ENCODE data around the gene KLF12.

KLF12 gene

DNA sequence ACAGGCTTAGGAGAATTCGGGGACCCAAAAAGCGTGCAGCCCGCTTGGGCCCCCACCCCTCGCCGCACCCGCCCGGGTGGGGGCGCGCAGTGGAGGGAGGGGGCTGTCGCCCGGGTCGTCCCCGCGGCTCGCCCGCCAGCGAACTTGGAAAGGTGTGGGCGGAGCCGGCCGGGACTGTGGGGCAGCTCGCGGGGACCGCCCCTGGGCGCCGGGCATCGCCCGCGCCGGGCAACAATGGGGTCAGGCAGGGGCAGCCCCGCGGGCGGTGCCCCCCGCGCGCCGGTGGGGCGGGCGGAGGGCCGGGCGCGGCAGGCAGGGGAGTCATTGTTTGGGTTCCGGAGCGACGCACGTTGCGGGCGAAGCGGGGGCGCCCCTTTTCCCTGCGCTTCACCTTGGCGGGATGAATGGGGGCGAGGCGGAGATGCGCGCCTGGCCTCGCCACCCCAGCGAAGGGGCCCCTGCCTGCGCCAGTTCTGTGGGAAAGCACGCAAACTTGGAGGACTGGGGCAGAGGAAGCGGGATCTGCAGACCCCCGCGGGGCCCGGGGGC lies 647 bp upstream of the KLF12 start:
- peak; percentile 59 for DNase-seq

DNA sequence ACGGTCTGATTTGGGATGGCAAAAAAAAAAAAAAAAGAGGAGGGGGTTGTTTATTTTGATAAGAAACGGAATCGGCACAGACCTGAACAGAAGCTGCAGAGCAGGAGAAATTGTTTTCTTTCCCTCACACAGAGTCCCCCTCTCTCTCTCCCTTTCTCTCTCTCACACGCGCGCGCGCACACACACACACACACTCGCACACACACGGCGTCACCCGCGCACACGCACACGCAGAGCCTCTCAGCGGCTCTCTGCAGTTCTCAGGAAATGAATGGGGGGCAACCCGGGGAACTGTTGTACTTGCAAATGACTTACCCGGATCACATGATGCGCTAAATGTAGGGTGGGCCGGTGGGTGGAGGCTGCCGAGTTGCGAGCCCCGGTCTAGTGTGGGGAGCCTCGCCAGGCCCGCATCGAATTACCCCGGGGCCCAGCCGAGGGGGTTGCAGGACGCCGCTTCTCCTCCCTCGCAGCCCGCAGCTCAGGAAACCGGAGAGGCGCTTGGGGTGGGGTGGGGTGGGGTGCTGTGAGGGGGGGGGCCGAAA lies 475 bp downstream of the KLF12 start:
- peak; percentile 94 for DNase-seq

DNA sequence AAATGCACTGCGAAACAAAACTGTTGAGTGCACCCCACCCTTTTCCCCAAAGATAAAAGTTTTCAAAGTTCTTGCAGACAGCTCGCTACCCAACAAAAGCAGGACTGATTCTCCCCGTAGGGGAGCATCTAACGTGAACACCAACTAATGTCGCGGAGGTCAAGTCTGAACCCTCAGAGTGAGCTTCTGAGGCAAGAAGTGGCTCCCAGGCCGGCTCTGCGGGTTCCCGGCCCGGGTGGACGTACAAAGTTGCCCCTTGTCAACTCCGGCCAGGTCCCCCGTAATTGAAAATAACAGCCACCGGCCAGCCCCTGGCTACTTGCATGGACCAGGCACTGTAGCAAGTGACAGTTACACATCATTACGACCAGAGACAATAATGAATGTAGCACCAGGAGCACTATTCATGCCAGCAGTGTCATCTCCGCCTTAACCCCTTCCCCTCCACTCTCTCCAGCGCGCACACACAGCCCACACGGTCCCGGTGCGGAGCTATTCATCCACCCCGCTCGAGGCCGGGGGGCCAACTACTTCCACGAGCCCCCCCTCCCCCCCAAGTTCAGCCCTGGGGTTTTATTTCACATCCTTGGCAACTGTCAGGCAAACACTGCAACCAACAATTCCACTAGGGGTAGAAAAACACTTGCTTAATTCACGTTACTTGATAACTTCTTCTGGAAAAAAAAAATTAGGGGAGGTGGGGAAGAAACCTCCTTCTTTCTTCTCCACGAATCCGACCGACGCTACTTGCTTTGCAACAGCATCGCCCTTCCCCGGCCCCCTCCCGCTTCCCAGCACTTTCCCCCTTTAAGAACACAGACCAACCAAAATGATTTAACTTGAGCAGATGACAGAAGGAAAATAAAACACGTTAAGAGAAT lies 1.2 kb downstream of the KLF12 start:
- peak; percentile 36 for DNase-seq

DNA sequence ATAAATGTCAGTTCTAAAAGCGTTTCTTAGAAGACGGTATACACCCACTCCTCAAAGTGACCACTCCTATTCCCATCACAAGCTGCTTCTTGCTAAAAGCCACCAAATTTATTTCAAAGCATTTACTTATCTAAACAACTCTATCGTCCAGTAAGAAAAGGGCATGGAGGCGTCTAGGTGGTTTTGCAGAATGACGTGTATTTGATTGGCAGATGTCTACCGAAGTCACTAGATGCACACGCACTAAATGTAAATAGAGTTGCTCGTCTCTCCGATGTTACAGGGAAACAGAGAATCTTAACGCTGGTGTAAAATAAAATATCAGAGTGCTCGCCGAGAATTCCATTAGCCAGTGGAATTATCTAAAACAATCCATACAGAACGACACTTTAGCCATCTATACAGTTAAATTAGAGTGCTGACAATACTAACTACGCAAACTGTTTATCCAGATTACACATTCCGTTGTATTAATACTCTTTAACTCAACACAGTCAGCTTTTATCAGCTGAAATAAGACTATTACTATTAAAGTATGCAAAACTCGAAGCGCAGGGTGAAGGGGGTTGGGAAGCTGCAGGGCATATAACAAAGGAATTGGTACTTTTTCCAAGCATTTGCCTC lies 1.9 kb downstream of the KLF12 start:
- peak; percentile 48 for DNase-seq

GRCh38 chr13:74131227-74131626 lies 3.0 kb downstream of the KLF12 start:
- DNase-seq = no peak

DNA sequence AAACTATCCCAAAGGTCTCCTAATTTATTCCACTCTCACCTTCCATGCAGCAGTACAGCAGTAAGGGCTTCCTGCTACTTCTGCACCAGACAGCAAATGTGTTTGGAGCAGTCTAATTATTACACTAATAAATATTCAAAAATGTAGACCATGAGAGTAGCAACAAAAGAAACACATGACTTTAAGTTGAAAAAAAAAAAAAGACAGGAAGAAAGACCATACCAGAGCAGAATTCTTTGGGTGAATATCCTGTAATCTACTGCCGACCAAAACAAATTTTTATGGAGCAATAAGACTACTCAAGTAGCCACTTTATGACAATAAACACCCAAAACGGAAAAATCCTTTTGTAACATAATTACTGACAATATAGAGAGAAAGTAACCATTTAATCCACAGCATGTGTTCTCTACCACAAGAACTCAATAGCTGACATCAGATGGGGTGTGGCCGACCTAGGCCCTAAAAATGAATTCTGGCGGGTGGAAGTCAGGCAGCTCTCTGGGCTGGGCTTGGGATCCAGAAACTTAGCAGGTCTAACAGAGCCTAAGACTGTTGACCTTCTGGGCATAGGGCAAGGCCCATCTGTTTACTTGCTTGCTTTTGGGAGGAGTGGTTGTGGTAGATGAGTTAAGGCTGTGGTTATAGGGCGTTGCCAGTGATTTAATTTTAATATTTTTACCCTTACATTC lies 4.6 kb downstream of the KLF12 start:
- DNase-seq = peak; percentile 9

DNA sequence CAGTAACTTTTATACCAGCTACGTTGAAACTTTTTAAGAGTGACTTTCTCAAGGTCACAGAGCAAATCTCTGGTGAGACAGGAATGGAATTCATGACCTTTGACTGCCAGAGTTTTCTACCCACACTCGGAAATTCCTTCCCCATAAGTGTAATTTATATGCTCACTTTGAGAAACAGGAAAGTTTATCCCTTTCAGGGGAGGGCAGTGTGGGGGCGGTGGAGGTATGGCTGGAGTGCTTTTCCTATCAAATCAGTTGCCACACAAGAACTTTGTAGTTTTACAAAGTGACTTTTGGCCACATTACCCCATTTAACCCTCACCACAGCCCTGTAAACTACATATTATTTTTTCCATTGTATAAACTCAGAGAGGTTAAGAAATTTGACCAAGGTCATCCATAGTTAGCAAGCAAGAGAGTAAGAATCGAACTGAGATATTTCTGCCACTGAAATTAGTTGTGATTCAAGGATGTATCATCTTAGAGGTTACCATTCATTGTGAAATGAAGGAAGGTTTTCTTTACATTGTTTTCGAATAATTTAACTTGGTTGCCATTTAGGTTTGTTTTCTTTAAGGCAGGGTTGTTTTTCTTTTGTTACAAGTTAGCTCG lies 5.9 kb downstream of the KLF12 start:
- no peak for DNase-seq

DNA sequence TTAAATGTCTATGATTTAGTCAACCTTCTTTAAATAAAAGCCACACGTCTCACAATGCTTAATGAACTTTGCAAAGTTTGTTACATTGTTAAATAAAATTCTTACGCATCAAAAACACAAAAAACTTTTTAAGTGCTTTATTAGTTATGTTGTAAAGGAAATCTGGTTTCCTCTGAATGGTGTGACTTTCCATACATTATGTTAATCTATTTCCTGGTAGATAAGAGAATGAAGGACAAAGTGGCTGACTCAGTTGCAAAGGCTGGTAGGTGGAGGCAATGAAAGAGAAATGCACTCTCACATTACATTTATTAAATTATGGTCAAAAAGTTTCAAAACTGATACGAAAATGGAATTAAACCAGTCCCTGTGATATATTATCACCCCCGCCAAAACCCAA lies 15.9 kb downstream of the KLF12 start:
- DNase-seq = no peak

DNA sequence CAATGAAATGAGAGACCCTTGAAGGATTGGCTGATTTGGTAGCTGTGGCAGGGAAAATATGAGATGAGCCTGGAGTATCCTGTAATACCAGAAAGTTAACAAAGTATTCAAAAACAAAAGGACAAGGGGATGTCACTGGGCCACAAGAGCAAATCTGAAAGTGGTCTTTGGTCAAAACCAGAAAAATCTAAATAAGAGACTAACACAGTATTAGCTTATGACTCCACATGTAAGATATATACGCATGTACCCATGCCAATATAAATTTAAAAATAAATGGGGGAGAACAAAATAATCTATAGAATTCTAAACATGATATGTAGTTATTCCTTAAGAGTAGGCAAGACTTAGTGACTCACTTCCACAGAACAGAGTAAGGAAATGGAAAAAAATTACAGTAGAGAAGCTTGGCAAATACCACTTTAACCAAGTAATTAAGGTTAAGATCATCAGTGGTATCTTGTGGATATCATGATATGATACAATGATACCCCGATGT lies 16.9 kb downstream of the KLF12 start:
- DNase-seq = no peak

GRCh38 chr13:74115133-74115532 lies 19.1 kb downstream of the KLF12 start:
- no peak for DNase-seq

GRCh38 chr13:74114641-74115040 lies 19.6 kb downstream of the KLF12 start:
- DNase-seq = no peak

DNA sequence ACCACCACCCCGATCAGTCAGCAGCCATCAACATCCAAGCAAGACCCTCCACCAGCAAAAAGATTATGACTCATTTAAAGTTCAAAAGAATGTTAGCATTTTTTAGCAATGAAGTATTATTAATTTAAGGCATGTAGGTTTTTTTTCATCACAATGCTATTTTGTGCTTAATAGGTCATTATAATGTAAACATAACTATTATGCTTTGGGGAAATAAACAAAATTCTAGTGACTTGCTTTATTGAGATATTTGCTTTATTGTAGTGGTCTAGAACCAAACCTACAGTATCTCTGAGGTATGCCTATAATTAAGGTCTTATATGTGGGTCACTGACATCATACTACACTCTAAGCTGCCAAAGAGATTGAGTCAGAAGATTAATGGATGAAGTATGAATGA lies 20.0 kb downstream of the KLF12 start:
- DNase-seq = no peak

DNA sequence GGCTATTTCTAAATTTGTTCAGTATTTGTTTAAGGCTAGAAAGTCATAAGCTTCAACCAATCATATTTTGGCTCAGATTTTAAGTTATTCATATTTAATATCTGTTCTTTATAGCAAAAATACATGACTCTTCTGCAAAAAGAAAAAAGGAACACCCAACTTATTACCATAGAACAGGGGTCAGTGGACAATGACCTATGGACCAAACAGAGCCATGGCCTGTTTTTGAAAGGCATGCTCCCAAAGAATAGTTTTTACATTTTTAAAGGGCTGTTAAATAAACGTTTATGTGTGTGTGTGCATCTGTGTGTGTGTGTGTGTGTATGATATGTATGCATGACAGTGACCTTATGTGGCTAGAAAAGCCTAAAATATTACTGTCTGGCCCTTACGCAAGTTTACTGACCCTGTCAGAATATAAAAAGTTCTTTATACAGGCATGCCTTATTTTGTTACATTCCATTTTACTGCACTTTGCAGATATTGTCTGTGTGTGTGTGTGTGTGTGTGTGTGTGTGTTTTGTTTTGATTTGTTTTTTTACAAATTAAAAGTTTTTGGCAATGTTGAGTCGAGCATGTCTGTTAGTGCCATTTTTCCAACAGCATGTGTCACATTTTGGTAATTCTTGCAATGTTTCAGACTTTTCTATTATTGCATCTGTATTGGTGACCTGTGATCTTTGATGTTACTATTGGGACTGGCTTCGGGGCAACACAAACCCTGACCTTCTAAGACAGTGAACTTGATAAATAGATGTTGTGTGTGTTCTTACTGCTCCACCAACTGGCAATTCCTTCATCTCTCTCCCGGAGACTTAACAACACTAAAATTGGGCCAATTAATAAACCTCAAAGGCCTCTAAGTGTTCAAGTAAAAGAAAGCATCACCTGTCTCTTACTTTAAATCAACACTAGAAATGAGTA lies 22.0 kb downstream of the KLF12 start:
- no peak for DNase-seq

GRCh38 chr13:74111399-74111798 lies 22.8 kb downstream of the KLF12 start:
- no peak for DNase-seq

DNA sequence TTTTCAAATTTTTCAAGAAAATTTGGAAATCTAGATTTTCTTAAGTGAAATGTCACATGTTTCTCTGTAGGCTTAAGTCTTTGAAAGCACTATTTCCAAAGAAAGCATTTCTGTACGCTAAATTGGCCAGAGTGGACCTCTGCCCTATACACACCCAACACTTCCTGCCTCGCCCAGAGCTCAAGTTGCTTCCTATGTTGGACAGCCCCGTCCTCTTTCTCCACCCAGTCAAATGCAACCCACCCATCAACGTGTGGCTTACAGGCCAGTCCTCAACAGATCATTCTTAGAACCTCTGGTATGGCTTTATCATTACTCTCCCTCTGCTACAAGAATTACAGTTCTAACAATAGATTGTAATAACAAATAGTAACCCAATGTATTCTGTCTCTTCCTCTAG lies 24.2 kb downstream of the KLF12 start:
- no peak for DNase-seq

GRCh38 chr13:74107598-74107997 lies 26.6 kb downstream of the KLF12 start:
- no peak for DNase-seq

GRCh38 chr13:74105871-74106270 lies 28.3 kb downstream of the KLF12 start:
- no peak for DNase-seq

DNA sequence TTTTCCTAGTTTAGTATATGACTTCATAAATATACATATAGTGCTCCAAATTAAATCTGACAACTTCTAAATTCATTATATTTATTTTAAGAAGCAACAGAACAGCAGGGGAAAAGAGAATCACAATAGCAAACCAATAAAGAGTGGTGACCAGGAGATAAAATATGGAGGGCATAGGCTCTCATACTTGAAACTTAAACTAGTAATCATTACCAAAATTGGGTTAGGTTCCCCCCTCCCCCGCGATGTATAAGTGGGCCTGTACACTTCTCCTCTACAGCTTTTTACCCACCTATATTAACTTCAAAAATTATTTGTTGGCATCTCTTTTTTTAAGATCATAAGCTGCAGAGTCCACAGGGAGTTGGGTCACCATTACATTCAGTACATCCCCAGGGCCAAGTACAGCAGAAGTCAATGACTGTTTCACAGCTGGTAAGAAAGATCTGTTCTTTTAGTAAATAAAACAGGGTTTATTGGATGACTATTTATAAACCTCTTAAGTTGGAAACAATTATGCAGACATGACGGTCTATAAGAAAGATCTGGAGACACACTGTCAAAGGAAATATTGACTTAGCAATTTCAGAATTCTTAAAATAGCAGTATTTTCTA lies 29.4 kb downstream of the KLF12 start:
- no peak for DNase-seq

GRCh38 chr13:74103970-74104555 lies 30.1 kb downstream of the KLF12 start:
- DNase-seq = no peak

DNA sequence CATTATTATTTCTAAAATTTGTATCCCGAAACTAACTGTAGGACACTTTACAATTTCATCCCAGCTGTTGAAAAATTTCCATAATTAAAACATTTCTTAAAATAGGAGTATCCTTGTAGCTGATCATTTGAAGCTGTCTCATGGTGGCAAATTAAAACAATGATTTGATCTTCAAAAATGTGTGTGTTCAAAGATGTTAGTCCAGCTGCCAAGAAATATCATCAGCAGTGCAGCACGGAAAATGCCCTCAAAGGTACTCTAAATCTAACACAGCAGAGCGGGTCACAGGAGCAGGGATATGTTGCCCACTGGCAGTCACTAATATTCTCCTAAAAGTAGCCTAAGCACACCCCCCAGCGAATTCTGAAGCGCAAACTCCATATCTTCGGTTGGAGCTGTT lies 31.0 kb downstream of the KLF12 start:
- no peak for DNase-seq

DNA sequence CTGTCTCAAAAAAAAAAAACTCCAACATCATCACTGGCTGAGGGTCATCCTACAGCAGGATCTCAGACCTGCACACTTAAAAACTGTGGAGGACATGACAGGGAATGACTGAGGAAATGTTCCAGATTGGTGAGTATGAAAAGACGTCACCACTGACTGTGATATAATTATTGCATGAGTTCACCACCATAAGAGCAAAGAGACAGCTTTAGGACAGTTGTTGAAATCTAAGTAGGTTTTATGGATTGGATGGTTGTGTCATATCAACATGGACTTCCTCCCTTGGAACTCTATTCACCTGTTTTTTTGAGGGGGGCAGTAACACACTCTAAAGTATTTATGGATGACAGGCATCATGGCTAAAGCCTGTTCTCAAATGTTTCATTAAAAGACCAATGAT lies 31.5 kb downstream of the KLF12 start:
- no peak for DNase-seq

Measured in CD4-positive, alpha-beta T cell treated with Interferon gamma for 1 hour (primary cell).